ENCODE measurements around the gene RHOXF1.
"Not testable (repeated sequence)": the region's sequence is repeated elsewhere in the genome, so short reads cannot be mapped to it uniquely, and the experiment has no call there.

RHOXF1 gene
- total RNA-seq = 1.1 to 1.7 reads per million in 2 donors

- no peak for DNase-seq
Observed at GRCh38 chrX:120115438-120115963, at the start of gene RHOXF1. RHOXF1 (minus strand) TSS chrX:120115913; CDS start chrX:120115862, 51 bp downstream.

GRCh38 chrX:120159086-120159485 lies 43.4 kb upstream of the RHOXF1 start:
- not testable (repeated sequence) for DNase-seq

GRCh38 chrX:120158313-120158712 lies 42.6 kb upstream of the RHOXF1 start, which contains the start of gene RHOXF2:
RHOXF2 (plus strand) TSS chrX:120158613; CDS start chrX:120158751, 138 bp downstream.
- DNase-seq = not testable (repeated sequence)

- DNase-seq = not testable (repeated sequence)
Observed at GRCh38 chrX:120150109-120150744, 34.5 kb upstream of the RHOXF1 start.

GRCh38 chrX:120147537-120147936 lies 31.8 kb upstream of the RHOXF1 start:
- no peak for DNase-seq

- not testable (repeated sequence) for DNase-seq
Observed at GRCh38 chrX:120146323-120146722, 30.6 kb upstream of the RHOXF1 start.

GRCh38 chrX:120145295-120145925 lies 29.7 kb upstream of the RHOXF1 start:
- no peak for DNase-seq

- DNase-seq = no peak
Observed at GRCh38 chrX:120144178-120144844, 28.6 kb upstream of the RHOXF1 start.

- no peak for DNase-seq
Observed at GRCh38 chrX:120140293-120140981, 24.7 kb upstream of the RHOXF1 start.

- DNase-seq = no peak
Observed at GRCh38 chrX:120137439-120137838, 21.7 kb upstream of the RHOXF1 start.

- DNase-seq = no peak
Observed at GRCh38 chrX:120136840-120137239, 21.1 kb upstream of the RHOXF1 start.

GRCh38 chrX:120136128-120136527 lies 20.4 kb upstream of the RHOXF1 start:
- DNase-seq = no peak

GRCh38 chrX:120128306-120128846 lies 12.7 kb upstream of the RHOXF1 start:
- DNase-seq = not testable (repeated sequence)

- DNase-seq = no peak
Observed at GRCh38 chrX:120125444-120125843, 9.7 kb upstream of the RHOXF1 start.

- DNase-seq = no peak
Observed at GRCh38 chrX:120120223-120120622, 4.5 kb upstream of the RHOXF1 start.

- no peak for DNase-seq
Observed at GRCh38 chrX:120111611-120112010, 4.1 kb downstream of the RHOXF1 start.

GRCh38 chrX:120109378-120109777 lies 6.3 kb downstream of the RHOXF1 start:
- no peak for DNase-seq

GRCh38 chrX:120104707-120105106 lies 11.0 kb downstream of the RHOXF1 start:
- DNase-seq = not testable (repeated sequence)

- not testable (repeated sequence) for DNase-seq
Observed at GRCh38 chrX:120101057-120101456, 14.7 kb downstream of the RHOXF1 start.

GRCh38 chrX:120090208-120090607 lies 25.5 kb downstream of the RHOXF1 start:
- DNase-seq = no peak

GRCh38 chrX:120087289-120088017 lies 28.3 kb downstream of the RHOXF1 start:
- DNase-seq = no peak
